ENCODE results near the gene MB21D2.

MB21D2 gene

GRCh38 chr3:192847941-192848340 lies 69.7 kb downstream of the MB21D2 start:
- H3K27me3 ChIP-seq (ENCODE audit: low read length) = no peaks in the 10 kb centered on the region
- H3K9me2 ChIP-seq (replicated peaks; ENCODE audit: insufficient read depth, low read length) = no peaks in the 10 kb centered on the region
- H3K27ac ChIP-seq (ENCODE audit: low read depth, low read length) = no peak overlapping the region
- no peak overlapping the region for H3K4me2 ChIP-seq (ENCODE audit: low read depth, low read length, poor library complexity, severe bottlenecking)
- no peak overlapping the region for H3K4me3 ChIP-seq (ENCODE audit: insufficient read depth, low read length, poor library complexity, severe bottlenecking)
- H3F3A ChIP-seq (ENCODE audit: insufficient read depth) = no peaks in the 10 kb centered on the region
- no peak for TF ChIP-seq EZH2phosphoT487 (conservative IDR thresholded peaks at IDR 0.05; ENCODE audit: low read length)
- TF ChIP-seq, protein P1, sequence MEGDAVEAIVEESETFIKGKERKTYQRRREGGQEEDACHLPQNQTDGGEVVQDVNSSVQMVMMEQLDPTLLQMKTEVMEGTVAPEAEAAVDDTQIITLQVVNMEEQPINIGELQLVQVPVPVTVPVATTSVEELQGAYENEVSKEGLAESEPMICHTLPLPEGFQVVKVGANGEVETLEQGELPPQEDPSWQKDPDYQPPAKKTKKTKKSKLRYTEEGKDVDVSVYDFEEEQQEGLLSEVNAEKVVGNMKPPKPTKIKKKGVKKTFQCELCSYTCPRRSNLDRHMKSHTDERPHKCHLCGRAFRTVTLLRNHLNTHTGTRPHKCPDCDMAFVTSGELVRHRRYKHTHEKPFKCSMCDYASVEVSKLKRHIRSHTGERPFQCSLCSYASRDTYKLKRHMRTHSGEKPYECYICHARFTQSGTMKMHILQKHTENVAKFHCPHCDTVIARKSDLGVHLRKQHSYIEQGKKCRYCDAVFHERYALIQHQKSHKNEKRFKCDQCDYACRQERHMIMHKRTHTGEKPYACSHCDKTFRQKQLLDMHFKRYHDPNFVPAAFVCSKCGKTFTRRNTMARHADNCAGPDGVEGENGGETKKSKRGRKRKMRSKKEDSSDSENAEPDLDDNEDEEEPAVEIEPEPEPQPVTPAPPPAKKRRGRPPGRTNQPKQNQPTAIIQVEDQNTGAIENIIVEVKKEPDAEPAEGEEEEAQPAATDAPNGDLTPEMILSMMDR (IDR thresholded peaks at IDR 0.05; ENCODE audit: insufficient read depth, low read length, poor library complexity, severe bottlenecking) = no peak
- no peaks in the 10 kb centered on the region for H3K79me2 ChIP-seq (ENCODE audit: insufficient read depth, low read length)
- no peaks in the 10 kb centered on the region for H4K20me1 ChIP-seq (ENCODE audit: low read depth, low read length)
- H3K9ac ChIP-seq (ENCODE audit: low read length) = no peak overlapping the region
- no peaks in the 10 kb centered on the region for H3K36me3 ChIP-seq (ENCODE audit: low read length)
- no peaks in the 10 kb centered on the region for H3K9me3 ChIP-seq (ENCODE audit: insufficient read depth, low read length)
- no peak overlapping the region for H2AFZ ChIP-seq (ENCODE audit: low read depth, low read length, severe bottlenecking)

DNA sequence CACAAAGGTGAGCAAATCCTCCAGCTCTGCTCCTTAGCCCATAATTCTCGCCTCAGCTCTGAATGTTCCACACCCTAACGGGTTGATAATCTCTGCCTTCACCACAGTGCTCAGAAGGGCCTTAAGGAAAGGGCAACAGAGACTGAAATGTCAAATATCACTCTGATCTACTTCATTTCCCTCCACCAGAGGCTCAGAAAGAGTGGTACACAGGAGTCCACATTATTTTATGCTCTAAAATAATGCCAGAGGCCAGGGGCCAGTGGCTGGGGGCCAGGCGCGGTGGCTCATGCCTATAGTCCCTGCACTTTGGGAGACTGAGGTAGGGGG lies 72.2 kb downstream of the MB21D2 start:
- Histone ChIP-seq H3F3A (ENCODE audit: insufficient read depth) (no peaks in the 10 kb centered on the region), H2AFZ (ENCODE audit: low read depth, low read length, severe bottlenecking) (no peak overlapping the region), H3K27ac (ENCODE audit: low read depth, low read length) (no peak overlapping the region), H3K4me3 (ENCODE audit: insufficient read depth, low read length, poor library complexity, severe bottlenecking) (no peak overlapping the region), H3K9me2 (replicated peaks; ENCODE audit: insufficient read depth, low read length) (no peaks in the 10 kb centered on the region), H3K9me3 (ENCODE audit: insufficient read depth, low read length) (no peaks in the 10 kb centered on the region), H3K36me3 (ENCODE audit: low read length) (no peaks in the 10 kb centered on the region), H4K20me1 (ENCODE audit: low read depth, low read length) (no peaks in the 10 kb centered on the region), H3K27me3 (ENCODE audit: low read length) (no peaks in the 10 kb centered on the region), H3K9ac (ENCODE audit: low read length) (no peak overlapping the region), H3K79me2 (ENCODE audit: insufficient read depth, low read length) (no peaks in the 10 kb centered on the region), H3K4me2 (ENCODE audit: low read depth, low read length, poor library complexity, severe bottlenecking) (no peak overlapping the region)
- TF ChIP-seq EZH2phosphoT487 (conservative IDR thresholded peaks at IDR 0.05; ENCODE audit: low read length) = no peak
- TF ChIP-seq, protein P1 (IDR thresholded peaks at IDR 0.05; ENCODE audit: insufficient read depth, low read length, poor library complexity, severe bottlenecking) = no peak

GRCh38 chr3:192844836-192845525 lies 72.7 kb downstream of the MB21D2 start:
- H3K36me3 ChIP-seq (ENCODE audit: low read length) = no peaks in the 10 kb centered on the region
- H3K9ac ChIP-seq (ENCODE audit: low read length) = no peak overlapping the region
- H3F3A ChIP-seq (ENCODE audit: insufficient read depth) = no peaks in the 10 kb centered on the region
- no peak overlapping the region for H3K4me3 ChIP-seq (ENCODE audit: insufficient read depth, low read length, poor library complexity, severe bottlenecking)
- H3K79me2 ChIP-seq (ENCODE audit: insufficient read depth, low read length) = no peaks in the 10 kb centered on the region
- no peak overlapping the region for H3K27ac ChIP-seq (ENCODE audit: low read depth, low read length)
- TF ChIP-seq, protein P1 (IDR thresholded peaks at IDR 0.05; ENCODE audit: insufficient read depth, low read length, poor library complexity, severe bottlenecking) = no peak
- TF ChIP-seq EZH2phosphoT487 (conservative IDR thresholded peaks at IDR 0.05; ENCODE audit: low read length) = no peak
- no peaks in the 10 kb centered on the region for H3K9me3 ChIP-seq (ENCODE audit: insufficient read depth, low read length)
- no peak overlapping the region for H3K4me2 ChIP-seq (ENCODE audit: low read depth, low read length, poor library complexity, severe bottlenecking)
- H4K20me1 ChIP-seq (ENCODE audit: low read depth, low read length) = no peaks in the 10 kb centered on the region
- no peaks in the 10 kb centered on the region for H3K9me2 ChIP-seq (replicated peaks; ENCODE audit: insufficient read depth, low read length)
- H2AFZ ChIP-seq (ENCODE audit: low read depth, low read length, severe bottlenecking) = no peak overlapping the region
- H3K27me3 ChIP-seq (ENCODE audit: low read length) = no peaks in the 10 kb centered on the region

All from SU-DHL-6 (cell line).